GM18517 (cell line): ENCODE results near the gene ACSS3.
"Not testable (repeated sequence)": the region's sequence is repeated elsewhere in the genome, so short reads cannot be mapped to it uniquely, and the experiment has no call there.

Source experiments
- ATAC-seq: cut with Tn5 transposase; IDR thresholded peaks from one replicate; pipeline ENCODE4 v1.9.1; 2021; ENCODE audit warnings: mild to moderate bottlenecking, moderate library complexity; ENCODE audit not compliant: unreplicated experiment

ACSS3 gene

GRCh38 chr12:81166790-81167189 is 88.9 kb downstream of the ACSS3 start:
- no peak for ATAC-seq

GRCh38 chr12:81167694-81168093 is 89.8 kb downstream of the ACSS3 start:
- ATAC-seq: no peak

GRCh38 chr12:81168445-81168844 is 90.6 kb downstream of the ACSS3 start:
- ATAC-seq: no peak

- no peak for ATAC-seq
Observed at GRCh38 chr12:81170072-81170471, 92.2 kb downstream of the ACSS3 start.

DNA sequence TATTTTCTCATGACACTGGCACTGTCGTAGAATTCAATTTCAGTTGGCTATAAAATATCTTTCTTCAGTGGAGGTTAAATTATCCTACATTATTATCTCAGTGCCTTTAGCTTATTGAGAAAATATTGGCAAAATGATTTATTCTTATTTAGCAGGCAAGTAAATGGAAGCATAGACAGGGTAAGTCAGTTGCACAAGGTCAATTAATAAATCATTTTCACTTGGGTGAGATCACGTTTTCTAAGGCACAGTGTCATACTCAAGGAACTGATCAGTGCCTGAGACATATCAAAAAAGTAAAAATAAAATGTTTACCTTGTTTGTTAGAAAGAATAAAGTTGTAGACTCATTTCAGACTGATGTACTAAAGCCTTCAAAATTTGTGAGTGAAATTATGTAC is 95.0 kb downstream of the ACSS3 start:
- no peak for ATAC-seq

DNA sequence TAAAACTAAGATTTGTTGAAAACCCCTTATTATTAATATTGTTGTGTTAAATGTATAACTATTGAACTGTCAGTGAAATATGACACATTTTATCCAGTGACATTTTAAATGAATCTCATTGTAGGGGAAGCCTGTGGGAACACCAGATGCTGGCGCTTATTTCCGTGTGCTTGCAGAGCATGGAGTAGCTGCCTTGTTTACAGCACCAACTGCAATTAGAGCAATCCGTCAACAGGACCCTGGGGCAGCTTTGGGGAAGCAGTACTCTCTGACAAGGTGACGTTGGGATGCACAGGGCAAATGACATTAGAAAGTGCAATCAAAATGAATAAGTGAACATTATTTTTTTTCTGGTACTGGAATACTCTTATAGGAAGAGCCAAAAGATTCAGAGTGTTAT is 96.8 kb downstream of the ACSS3 start:
- no peak for ATAC-seq

- no peak for ATAC-seq
Observed at GRCh38 chr12:81176796-81177195, 98.9 kb downstream of the ACSS3 start.

GRCh38 chr12:81181691-81182090 is 103.8 kb downstream of the ACSS3 start:
- ATAC-seq: no peak

GRCh38 chr12:81187686-81188085 is 109.8 kb downstream of the ACSS3 start:
- no peak for ATAC-seq

DNA sequence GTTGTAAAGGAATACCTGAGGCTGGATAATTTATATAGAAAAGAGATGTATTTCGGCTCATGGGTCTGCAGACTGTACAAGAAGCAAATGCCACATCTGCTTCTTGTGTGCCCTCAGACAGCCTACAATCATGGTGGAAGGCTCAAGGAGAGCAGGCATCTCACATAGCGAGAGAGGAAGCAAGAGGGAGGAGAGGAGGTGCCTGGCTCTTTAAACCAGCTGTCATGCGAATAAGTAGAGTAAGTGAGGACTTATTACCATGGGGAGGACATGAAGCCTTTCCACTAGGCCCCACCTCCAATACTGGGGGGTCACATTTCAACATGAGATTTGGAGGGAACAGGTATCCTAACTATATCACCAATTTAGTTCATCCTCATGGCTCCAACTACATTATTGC is 118.7 kb downstream of the ACSS3 start:
- ATAC-seq: no peak

DNA sequence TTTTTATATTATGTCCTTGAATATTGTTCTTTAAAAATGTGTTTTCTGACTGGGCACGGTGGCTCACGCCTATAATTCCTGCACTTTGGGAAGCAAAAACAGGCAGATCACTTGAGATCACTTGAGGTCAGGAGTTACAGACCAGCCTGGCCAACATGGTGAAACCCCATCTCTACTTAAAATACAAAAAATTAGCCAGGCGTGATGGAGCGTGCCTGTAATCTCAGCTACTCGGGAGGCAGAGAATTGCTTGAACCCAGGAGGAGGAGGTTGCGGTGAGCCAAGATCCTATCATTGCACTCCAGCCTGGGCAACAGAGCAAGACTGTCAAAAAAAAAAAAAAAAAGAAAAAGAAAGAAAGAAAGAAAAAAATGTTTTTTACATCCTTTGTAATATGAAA is 122.7 kb downstream of the ACSS3 start:
- not testable (repeated sequence) for ATAC-seq

DNA sequence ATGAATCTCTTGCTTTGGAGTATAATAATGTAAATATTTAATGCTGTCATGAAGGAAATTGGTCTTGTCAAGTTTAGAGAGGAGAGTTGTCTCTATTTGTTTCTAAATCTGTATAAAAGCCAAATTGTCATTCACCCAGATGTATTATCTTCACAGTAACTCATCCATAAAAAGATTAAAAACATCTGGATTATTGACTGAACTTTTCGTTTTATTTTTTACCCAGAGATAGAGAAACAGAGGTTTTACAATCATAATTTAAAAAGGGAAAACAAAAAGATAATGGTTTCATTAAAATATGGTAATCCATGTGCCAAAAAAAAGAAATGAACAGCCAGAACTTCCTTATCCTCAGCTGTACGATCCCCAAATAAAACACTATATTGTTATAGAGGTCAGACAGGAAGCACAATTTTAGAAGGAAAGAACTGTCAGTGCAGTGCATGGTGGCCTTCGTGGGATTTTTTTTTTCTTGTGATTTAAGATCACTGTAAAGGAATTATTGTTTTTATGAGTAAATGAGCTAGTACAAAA is 125.9 kb downstream of the ACSS3 start:
- ATAC-seq: no peak

- ATAC-seq: no peak
Observed at GRCh38 chr12:81205416-81205815, 127.5 kb downstream of the ACSS3 start.

GRCh38 chr12:81206429-81206828 is 128.6 kb downstream of the ACSS3 start:
- no peak for ATAC-seq

- no peak for ATAC-seq
Observed at GRCh38 chr12:81207173-81207572, 129.3 kb downstream of the ACSS3 start.

DNA sequence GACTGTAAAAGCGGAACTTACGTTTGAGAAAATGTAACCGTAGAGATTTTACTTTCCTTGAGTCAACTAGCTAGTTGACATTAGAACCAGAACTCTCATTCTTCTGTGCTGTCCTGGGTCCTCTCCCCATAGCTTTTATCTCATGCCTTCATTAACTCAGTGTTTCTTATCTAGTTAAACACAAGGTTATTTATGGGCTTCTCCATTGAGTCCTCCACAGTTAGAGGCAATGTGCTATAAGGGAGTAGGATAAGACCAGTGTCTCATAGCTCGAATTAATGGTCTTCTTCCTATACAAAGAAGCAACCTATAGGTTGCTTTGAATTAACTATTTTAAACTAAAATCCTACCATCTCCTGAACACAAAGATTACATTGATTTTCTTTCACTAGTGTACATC is 129.8 kb downstream of the ACSS3 start:
- no peak for ATAC-seq

GRCh38 chr12:81208187-81208911 is 130.5 kb downstream of the ACSS3 start:
- no peak for ATAC-seq

- ATAC-seq: no peak
Observed at GRCh38 chr12:81209012-81209411, 131.1 kb downstream of the ACSS3 start.

GRCh38 chr12:81209772-81210225 is 131.9 kb downstream of the ACSS3 start:
- not testable (repeated sequence) for ATAC-seq

DNA sequence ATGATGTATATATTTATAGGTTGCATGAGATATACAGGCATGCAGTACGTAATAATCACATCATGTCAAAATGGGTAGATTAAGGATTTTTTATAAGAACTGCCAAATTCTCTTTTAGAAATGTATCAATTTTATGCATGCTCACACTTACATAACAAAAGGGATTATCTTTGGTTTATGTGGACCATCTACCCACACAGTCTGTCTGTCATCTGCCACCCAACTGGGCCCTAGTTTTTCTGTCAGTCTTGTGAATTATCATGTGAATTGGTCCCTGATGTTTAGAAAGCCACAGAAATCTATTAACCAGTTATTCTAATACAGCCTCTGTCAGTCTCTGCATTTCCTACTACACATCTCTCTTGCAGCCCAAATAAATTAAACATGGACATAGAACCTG is 133.4 kb downstream of the ACSS3 start:
- ATAC-seq: no peak

- no peak for ATAC-seq
Observed at GRCh38 chr12:81212996-81213696, 135.3 kb downstream of the ACSS3 start.

DNA sequence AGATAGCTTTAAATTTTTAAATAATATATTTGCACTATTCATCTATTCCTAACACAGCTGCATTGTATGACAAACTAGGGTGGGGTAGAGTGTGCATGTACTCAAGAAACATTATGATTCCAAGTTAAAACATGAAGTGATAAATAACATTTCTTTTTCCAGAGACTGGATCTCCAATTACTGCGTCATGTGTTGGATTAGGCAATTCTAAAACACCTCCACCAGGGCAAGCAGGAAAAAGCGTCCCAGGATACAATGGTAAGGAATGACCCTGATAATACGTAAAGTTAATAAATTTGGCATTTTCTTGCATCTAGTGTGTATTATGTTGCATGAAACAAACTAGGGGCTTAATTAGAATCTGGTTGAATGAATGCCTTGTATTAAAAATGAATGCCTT is 138.9 kb downstream of the ACSS3 start:
- ATAC-seq: no peak
